Measurements from ENCODE around the gene ITSN1. TPM values are rescaled to one million over a fixed set of nuclear protein-coding genes. Genes with fewer than 3 reads are reported as not detected.

ITSN1 gene
- total RNA-seq, 4 donors from 2014 or later: 31.1 to 42.5 (median 35.9) TPM

DNA sequence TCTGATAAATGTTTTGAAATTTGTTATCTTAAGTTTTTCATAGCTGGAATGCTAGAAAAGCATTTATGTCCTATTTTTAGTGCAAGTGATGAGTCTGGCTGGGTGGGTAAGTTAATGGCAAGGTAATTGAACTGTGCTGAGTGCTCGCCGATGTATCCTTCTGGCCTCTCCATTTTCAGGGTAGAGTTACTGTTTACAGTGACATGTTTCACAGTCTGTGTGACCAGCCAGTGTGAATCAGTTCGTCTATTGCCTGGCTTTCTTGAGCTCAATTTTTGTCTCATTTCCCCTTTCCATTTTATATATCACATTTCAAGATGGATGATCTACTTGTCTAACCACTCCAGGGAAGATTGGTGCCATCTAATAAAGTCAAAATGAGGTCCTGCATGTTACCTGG, 44.1 kb downstream of the ITSN1 start:
- WGBS: 81% methylated on average over 3 of the region's 3 CpGs
- TF ChIP-seq POLR2AphosphoS5 (IDR thresholded peaks at IDR 0.05) (no peak), POLR2A (IDR thresholded peaks at IDR 0.05; ENCODE audit: low read depth) (no peak), EP300 (IDR thresholded peaks at IDR 0.05) (no peak)
- TF ChIP-seq, protein P1, sequence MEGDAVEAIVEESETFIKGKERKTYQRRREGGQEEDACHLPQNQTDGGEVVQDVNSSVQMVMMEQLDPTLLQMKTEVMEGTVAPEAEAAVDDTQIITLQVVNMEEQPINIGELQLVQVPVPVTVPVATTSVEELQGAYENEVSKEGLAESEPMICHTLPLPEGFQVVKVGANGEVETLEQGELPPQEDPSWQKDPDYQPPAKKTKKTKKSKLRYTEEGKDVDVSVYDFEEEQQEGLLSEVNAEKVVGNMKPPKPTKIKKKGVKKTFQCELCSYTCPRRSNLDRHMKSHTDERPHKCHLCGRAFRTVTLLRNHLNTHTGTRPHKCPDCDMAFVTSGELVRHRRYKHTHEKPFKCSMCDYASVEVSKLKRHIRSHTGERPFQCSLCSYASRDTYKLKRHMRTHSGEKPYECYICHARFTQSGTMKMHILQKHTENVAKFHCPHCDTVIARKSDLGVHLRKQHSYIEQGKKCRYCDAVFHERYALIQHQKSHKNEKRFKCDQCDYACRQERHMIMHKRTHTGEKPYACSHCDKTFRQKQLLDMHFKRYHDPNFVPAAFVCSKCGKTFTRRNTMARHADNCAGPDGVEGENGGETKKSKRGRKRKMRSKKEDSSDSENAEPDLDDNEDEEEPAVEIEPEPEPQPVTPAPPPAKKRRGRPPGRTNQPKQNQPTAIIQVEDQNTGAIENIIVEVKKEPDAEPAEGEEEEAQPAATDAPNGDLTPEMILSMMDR (IDR thresholded peaks at IDR 0.05): no peak
- intact Hi-C loops (cut with DNase I): no loop called here
- Histone ChIP-seq H3K4me1 (peaks cover 52 to 63% (median 56%) of the 10 kb centered on the region in 4 donors), H3K27ac (replicated peaks in 1 of 4) (no peak overlapping the region), H3K36me3 (no peaks in the 10 kb centered on the region), H3K9me3 (no peaks in the 10 kb centered on the region), H3K27me3 (no peaks in the 10 kb centered on the region), H3K4me3 (no peak overlapping the region)
- no peak for DNase-seq (ENCODE audit: extremely low spot score)

DNA sequence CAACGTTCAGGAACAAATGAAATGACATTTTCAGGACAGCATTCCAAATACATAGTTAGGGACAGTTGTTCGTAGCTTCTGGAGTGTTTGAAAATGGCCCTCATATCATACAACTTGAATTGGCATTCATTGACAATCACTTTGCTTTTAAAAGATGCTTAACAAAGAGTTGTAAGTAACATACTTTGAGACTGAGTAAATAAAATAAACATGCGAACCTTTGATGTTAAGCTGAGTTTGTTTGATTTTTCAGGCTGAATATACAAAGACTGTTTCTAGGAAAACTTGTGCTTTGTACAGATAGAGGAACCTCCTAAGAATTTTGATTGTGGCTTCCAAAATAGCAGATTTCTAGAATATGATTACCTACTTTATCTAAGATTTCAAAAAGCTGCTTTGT, 45.3 kb downstream of the ITSN1 start:
- Histone ChIP-seq H3K9me3 (no peaks in the 10 kb centered on the region), H3K27ac (replicated peaks in 1 of 4) (no peak overlapping the region), H3K4me1 (peaks cover 52 to 61% (median 59%) of the 10 kb centered on the region in 4 donors), H3K27me3 (no peaks in the 10 kb centered on the region), H3K4me3 (no peak overlapping the region), H3K36me3 (no peaks in the 10 kb centered on the region)
- TF ChIP-seq EP300 (IDR thresholded peaks at IDR 0.05): no peak
- TF ChIP-seq, protein P1 (IDR thresholded peaks at IDR 0.05): no peak
- TF ChIP-seq POLR2AphosphoS5 (IDR thresholded peaks at IDR 0.05): no peak
- TF ChIP-seq POLR2A (IDR thresholded peaks at IDR 0.05; ENCODE audit: low read depth): no peak
- intact Hi-C loops (cut with DNase I): no loop called here
- 84% methylated on average over 3 of the region's 3 CpGs for WGBS
- DNase-seq (ENCODE audit: extremely low spot score): no peak

DNA sequence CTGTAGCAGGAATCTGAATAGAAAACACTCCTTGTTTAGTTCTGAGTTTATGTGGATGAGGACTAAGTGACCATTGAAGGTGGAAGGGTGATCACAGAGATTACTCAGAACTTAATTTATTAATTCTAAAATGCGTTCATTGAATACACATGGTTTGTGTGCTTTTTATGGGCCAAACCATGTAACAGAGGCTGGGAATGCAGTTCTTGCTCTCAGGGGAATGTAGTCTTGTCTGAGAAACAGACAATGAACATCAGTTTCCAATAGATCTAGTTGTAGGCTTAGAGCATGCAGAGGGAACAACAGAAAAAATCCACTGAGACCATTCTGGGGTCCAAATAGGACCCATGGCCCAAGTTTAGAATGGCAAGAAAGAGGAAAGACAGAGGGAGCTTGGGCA, 46.1 kb downstream of the ITSN1 start:
- no peak overlapping the region for H3K4me3 ChIP-seq
- H3K9me3 ChIP-seq: no peaks in the 10 kb centered on the region
- peaks cover 48 to 56% (median 53%) of the 10 kb centered on the region in 4 donors for H3K4me1 ChIP-seq

DNA sequence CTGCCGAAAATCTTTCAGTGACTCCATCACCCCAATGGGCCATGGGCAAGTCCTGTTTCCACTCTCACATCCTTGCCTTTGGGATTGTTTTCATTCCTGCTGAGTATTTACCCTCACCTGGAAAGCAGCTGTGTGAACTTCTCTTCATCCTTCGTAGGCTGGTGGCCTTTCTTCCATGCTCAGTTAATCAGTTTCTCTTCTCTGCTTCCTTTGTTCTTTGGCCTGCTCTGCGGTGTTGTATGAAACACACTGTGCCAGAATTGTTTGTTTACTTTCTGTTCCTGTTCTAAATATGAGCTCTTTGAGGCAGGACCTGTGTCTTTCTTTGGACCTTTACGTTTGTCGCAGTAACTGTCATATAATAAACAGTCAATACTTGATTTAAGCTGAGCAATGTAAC, 48.6 kb downstream of the ITSN1 start:
- Histone ChIP-seq H3K27ac (replicated peaks in 1 of 4) (no peak overlapping the region), H3K27me3 (no peaks in the 10 kb centered on the region), H3K36me3 (no peaks in the 10 kb centered on the region), H3K9me3 (no peaks in the 10 kb centered on the region), H3K4me1 (peaks cover 25 to 31% (median 30%) of the 10 kb centered on the region in 4 donors), H3K4me3 (no peak overlapping the region)
- no peak for DNase-seq (ENCODE audit: extremely low spot score)
- 89% methylated on average over 5 of the region's 5 CpGs for WGBS
- intact Hi-C loops (cut with DNase I): no loop called here
- TF ChIP-seq EP300 (IDR thresholded peaks at IDR 0.05) (no peak), POLR2A (IDR thresholded peaks at IDR 0.05; ENCODE audit: low read depth) (no peak), POLR2AphosphoS5 (IDR thresholded peaks at IDR 0.05) (no peak)
- TF ChIP-seq, protein P1 (IDR thresholded peaks at IDR 0.05): no peak

More for the DNA sequence above, 46.1 kb downstream of the ITSN1 start:
- 70% methylated on average over 1 of the region's 1 CpG for WGBS
- intact Hi-C loops (cut with DNase I): no loop called here
- no peak overlapping the region for H3K27ac ChIP-seq (replicated peaks in 1 of 4)
- no peak for DNase-seq (ENCODE audit: extremely low spot score)
- no peak for TF ChIP-seq POLR2AphosphoS5 (IDR thresholded peaks at IDR 0.05)
- TF ChIP-seq EP300 (IDR thresholded peaks at IDR 0.05): no peak
- TF ChIP-seq, protein P1 (IDR thresholded peaks at IDR 0.05): no peak
- no peak for TF ChIP-seq POLR2A (IDR thresholded peaks at IDR 0.05; ENCODE audit: low read depth)
- no peaks in the 10 kb centered on the region for H3K27me3 ChIP-seq
- no peaks in the 10 kb centered on the region for H3K36me3 ChIP-seq

DNA sequence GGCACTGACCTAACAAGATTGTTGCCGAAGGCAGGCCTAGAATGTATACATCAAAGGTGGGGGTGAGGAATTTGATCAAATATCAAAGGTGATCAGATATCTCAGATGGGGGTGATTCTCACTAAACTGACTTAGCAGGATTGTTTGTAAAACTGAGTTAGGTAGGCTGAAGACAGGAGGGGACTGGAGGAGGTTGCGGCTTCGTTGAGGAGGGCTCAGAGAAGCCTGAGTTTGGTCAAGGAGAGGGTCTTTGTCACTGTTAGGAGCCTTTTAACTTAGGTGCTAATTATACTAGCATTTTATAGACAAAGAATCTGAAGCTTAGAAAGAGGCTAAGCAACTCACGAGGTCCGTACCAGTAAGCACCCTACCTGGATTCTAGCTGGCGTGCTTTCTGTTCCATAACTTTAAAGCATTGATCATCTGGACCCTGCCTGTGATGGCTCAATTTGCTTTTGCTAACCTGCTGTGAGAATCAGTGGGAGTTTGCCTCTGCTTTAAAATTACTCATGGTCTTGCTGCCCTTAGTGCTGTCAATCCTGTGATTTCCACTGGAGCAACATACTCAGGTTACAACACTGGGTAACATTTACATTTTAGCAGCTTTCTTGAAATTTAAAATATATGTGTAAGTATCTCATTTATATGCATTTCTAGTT, 49.8 kb downstream of the ITSN1 start:
- TF ChIP-seq POLR2A (IDR thresholded peaks at IDR 0.05; ENCODE audit: low read depth): no peak
- TF ChIP-seq EP300 (IDR thresholded peaks at IDR 0.05): no peak
- TF ChIP-seq, protein P1 (IDR thresholded peaks at IDR 0.05): no peak
- TF ChIP-seq POLR2AphosphoS5 (IDR thresholded peaks at IDR 0.05): no peak
- WGBS: 90% methylated on average over 6 of the region's 6 CpGs
- DNase-seq (ENCODE audit: extremely low spot score): no peak
- Histone ChIP-seq H3K4me3 (no peak overlapping the region), H3K9me3 (no peaks in the 10 kb centered on the region), H3K4me1 (peaks cover 19 to 29% (median 24%) of the 10 kb centered on the region in 4 donors), H3K27ac (replicated peaks in 1 of 4) (no peak overlapping the region), H3K27me3 (no peaks in the 10 kb centered on the region), H3K36me3 (no peaks in the 10 kb centered on the region)
- intact Hi-C loops (cut with DNase I): no loop called here

Measured in esophagus muscularis mucosa (tissue), 4 donors.